IPS DF 6.9 (cell line): ENCODE measurements around the gene HYLS1.

Experiments
- DNase-seq: peaks from one replicate; pipeline ENCODE4 v3.0.0-alpha.2; 2013; ENCODE audit warnings: low read depth, low spot score
- H3K27ac ChIP-seq: one replicate; pipeline ENCODE4 v1.5.1; 2013; ENCODE audit warnings: low read length, control low read depth
- H3K27me3 ChIP-seq: 2 replicates; pipeline ENCODE4 v1.6.1; 2013; ENCODE audit warnings: mild to moderate bottlenecking, low read length; ENCODE audit not compliant: control insufficient read depth, insufficient read depth
- H3K36me3 ChIP-seq: 2 replicates; pipeline ENCODE4 v1.6.1; 2013; ENCODE audit warnings: low read length; ENCODE audit not compliant: control insufficient read depth, insufficient read depth
- H3K4me1 ChIP-seq: 2 replicates; pipeline ENCODE4 v1.6.1; 2013; ENCODE audit warnings: low read length; ENCODE audit not compliant: control insufficient read depth, insufficient read depth
- H3K4me3 ChIP-seq: 2 replicates; pipeline ENCODE4 v1.5.1; 2013; ENCODE audit warnings: mild to moderate bottlenecking, low read length
- H3K9me3 ChIP-seq: 2 replicates; pipeline ENCODE4 v1.6.1; 2013; ENCODE audit warnings: low read length, inconsistent platforms; ENCODE audit not compliant: control insufficient read depth, insufficient read depth
- WGBS: extraction: QIAGEN DNeasy Blood & Tissue Kit; methylation state at CpG from one replicate; pipeline ENCODE4 v1.1.7; 2013; ENCODE audit warnings: mixed read lengths, missing lambda C conversion rate; ENCODE audit not compliant: insufficient read length, insufficient coverage; 5-methylcytosine and 5-hydroxymethylcytosine counted together

The HYLS1 gene

DNA sequence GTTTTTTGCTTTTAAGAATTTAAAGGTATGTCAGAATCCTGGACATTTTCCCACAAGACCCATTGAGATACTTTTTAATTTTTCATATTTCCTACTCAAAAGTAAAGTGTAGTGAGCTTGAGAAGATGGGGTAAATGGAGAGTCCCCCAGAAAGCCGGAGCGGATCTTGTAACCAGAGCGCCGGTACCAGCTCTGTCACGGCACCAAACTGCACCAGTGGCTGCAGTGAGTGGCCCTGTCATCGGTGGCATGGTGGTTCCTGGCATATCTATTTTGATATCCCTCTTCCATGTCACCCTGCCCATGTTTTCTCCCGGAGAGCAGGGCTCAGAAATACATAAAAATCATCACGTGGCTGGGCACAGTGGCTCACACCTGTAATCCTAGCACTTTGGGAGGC, 36.2 kb downstream of the HYLS1 start:
- no peaks in the 10 kb centered on the region for H3K4me1 ChIP-seq
- no peak overlapping the region for H3K4me3 ChIP-seq
- no peaks in the 10 kb centered on the region for H3K9me3 ChIP-seq
- no peaks in the 10 kb centered on the region for H3K27me3 ChIP-seq
- no peaks in the 10 kb centered on the region for H3K36me3 ChIP-seq
- DNase-seq = no peak
- WGBS = no CpG with 5 or more reads among the region's 8 CpGs
- H3K27ac ChIP-seq = no peak overlapping the region

GRCh38 chr11:125924384-125925007, 37.0 kb downstream of the HYLS1 start:
- no peaks in the 10 kb centered on the region for H3K27me3 ChIP-seq
- no peaks in the 10 kb centered on the region for H3K9me3 ChIP-seq
- no CpG with 5 or more reads among the region's 9 CpGs for WGBS
- H3K4me3 ChIP-seq = no peak overlapping the region
- DNase-seq = no peak
- no peaks in the 10 kb centered on the region for H3K4me1 ChIP-seq
- no peak overlapping the region for H3K27ac ChIP-seq
- H3K36me3 ChIP-seq = no peaks in the 10 kb centered on the region

- WGBS = no CpG with 5 or more reads among the region's 6 CpGs
- Histone ChIP-seq H3K27ac (no peak overlapping the region), H3K4me3 (no peak overlapping the region), H3K27me3 (no peaks in the 10 kb centered on the region), H3K9me3 (no peaks in the 10 kb centered on the region), H3K36me3 (no peaks in the 10 kb centered on the region), H3K4me1 (no peaks in the 10 kb centered on the region)
- no peak for DNase-seq
Observed at GRCh38 chr11:125925247-125925740, 37.8 kb downstream of the HYLS1 start.

- H3K9me3 ChIP-seq = no peaks in the 10 kb centered on the region
- WGBS = no CpG with 5 or more reads among the region's 3 CpGs
- no peak overlapping the region for H3K4me3 ChIP-seq
- H3K27me3 ChIP-seq = no peaks in the 10 kb centered on the region
- H3K27ac ChIP-seq = no peak overlapping the region
- H3K36me3 ChIP-seq = no peaks in the 10 kb centered on the region
- no peaks in the 10 kb centered on the region for H3K4me1 ChIP-seq
- no peak for DNase-seq
Observed at GRCh38 chr11:125925804-125926203, 38.3 kb downstream of the HYLS1 start.

- DNase-seq = no peak
- H3K36me3 ChIP-seq = no peaks in the 10 kb centered on the region
- H3K9me3 ChIP-seq = no peaks in the 10 kb centered on the region
- no CpG with 5 or more reads among the region's 12 CpGs for WGBS
- H3K27me3 ChIP-seq = no peaks in the 10 kb centered on the region
- no peaks in the 10 kb centered on the region for H3K4me1 ChIP-seq
- no peak overlapping the region for H3K4me3 ChIP-seq
- H3K27ac ChIP-seq = no peak overlapping the region
Observed at GRCh38 chr11:125926682-125927081, 39.2 kb downstream of the HYLS1 start.

GRCh38 chr11:125929445-125930075, 42.1 kb downstream of the HYLS1 start:
- Histone ChIP-seq H3K4me1 (peaks cover 2% of the 10 kb centered on the region; the same call in 1 of the 2 replicates), H3K27me3 (no peaks in the 10 kb centered on the region), H3K9me3 (no peaks in the 10 kb centered on the region), H3K36me3 (no peaks in the 10 kb centered on the region; the same call in 1 of the 2 replicates), H3K27ac (no peak overlapping the region), H3K4me3 (no peak overlapping the region)
- no peak for DNase-seq
- WGBS = no CpG with 5 or more reads among the region's 9 CpGs

DNA sequence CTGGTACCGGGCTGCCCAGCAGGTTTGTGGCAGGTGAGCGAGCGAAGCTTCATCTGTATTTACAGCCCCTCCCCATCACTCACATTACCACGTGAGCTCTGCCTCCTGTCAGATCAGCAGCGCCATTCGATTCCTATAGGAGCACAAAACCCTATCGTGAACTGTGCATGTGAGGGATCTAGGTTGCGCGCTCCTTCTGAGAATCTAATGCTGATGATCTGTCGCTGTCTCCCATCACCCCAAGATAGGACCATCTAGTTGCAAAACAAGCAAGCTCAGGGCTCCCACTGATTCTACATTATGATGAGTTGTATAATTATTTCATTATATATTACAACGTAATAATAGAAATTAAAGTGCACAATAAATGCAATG, 42.6 kb downstream of the HYLS1 start:
- no peak overlapping the region for H3K27ac ChIP-seq
- no CpG with 5 or more reads among the region's 11 CpGs for WGBS
- H3K36me3 ChIP-seq = no peaks in the 10 kb centered on the region; the same call in 1 of the 2 replicates
- H3K4me1 ChIP-seq = peaks cover 2% of the 10 kb centered on the region; the same call in 1 of the 2 replicates
- H3K9me3 ChIP-seq = no peaks in the 10 kb centered on the region
- no peak for DNase-seq
- H3K27me3 ChIP-seq = no peaks in the 10 kb centered on the region
- H3K4me3 ChIP-seq = no peak overlapping the region

- Histone ChIP-seq H3K4me1 (peaks cover 2% of the 10 kb centered on the region; the same call in 1 of the 2 replicates), H3K36me3 (no peaks in the 10 kb centered on the region; the same call in 1 of the 2 replicates), H3K4me3 (no peak overlapping the region), H3K27me3 (no peaks in the 10 kb centered on the region), H3K9me3 (no peaks in the 10 kb centered on the region), H3K27ac (no peak overlapping the region)
- DNase-seq = no peak
- no CpG with 5 or more reads among the region's 3 CpGs for WGBS
Observed at GRCh38 chr11:125931116-125931515, 43.6 kb downstream of the HYLS1 start.

GRCh38 chr11:125931668-125932067, 44.2 kb downstream of the HYLS1 start:
- DNase-seq = no peak
- H3K36me3 ChIP-seq = no peaks in the 10 kb centered on the region; the same call in 1 of the 2 replicates
- H3K27ac ChIP-seq = no peak overlapping the region
- H3K4me1 ChIP-seq = peaks cover 2% of the 10 kb centered on the region; the same call in 1 of the 2 replicates
- no peaks in the 10 kb centered on the region for H3K9me3 ChIP-seq
- no peaks in the 10 kb centered on the region for H3K27me3 ChIP-seq
- no peak overlapping the region for H3K4me3 ChIP-seq
- WGBS = no CpG with 5 or more reads among the region's 6 CpGs

GRCh38 chr11:125932301-125932700, 44.8 kb downstream of the HYLS1 start:
- no peaks in the 10 kb centered on the region; the same call in 1 of the 2 replicates for H3K36me3 ChIP-seq
- no peak overlapping the region for H3K27ac ChIP-seq
- DNase-seq = no peak
- H3K27me3 ChIP-seq = no peaks in the 10 kb centered on the region
- WGBS = no CpG with 5 or more reads among the region's 9 CpGs
- peaks cover 2% of the 10 kb centered on the region; the same call in 1 of the 2 replicates for H3K4me1 ChIP-seq
- H3K9me3 ChIP-seq = no peaks in the 10 kb centered on the region
- no peak overlapping the region for H3K4me3 ChIP-seq
